GM21737 (cell line): ENCODE results near the gene STON2.

Source experiments
- ATAC-seq: cut with Tn5 transposase; IDR thresholded peaks from one replicate; pipeline ENCODE4 v1.9.1; 2021; ENCODE audit warnings: mild to moderate bottlenecking, moderate library complexity; ENCODE audit not compliant: unreplicated experiment

STON2 gene

DNA sequence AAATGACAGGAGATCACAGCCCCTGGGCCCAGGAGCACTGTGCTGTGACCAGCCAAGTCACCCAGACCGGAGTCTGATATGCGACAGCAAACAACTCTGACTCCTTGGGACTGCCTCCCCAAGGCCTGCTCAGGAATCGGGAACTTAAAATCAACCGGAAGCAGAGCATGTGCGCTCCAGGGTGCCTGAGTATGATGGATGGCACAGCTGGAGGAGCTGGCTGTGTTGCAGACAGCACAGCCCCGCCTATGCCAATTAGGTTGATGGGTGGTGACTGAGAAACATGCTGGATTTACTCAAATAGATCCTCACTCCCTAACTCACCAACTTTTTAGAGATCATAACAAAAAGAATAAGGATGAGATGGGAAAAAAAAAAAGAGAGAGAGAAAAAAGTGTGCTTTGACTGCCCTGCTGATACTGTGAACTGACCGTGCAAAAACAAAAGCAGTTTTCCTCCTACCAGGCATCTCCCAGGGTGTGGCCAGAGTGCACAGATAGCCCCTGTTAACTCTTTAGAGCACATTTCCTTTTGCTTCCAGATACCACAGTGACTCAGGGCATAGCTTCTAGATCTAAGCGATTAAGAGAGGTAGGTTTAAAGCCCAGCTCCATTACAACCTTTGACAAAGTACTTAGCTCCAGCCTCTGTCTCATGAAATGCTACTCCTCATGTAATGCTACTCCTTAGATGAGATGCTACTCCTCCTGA lies 27.4 kb upstream of the STON2 start:
- ATAC-seq, result no peak

DNA sequence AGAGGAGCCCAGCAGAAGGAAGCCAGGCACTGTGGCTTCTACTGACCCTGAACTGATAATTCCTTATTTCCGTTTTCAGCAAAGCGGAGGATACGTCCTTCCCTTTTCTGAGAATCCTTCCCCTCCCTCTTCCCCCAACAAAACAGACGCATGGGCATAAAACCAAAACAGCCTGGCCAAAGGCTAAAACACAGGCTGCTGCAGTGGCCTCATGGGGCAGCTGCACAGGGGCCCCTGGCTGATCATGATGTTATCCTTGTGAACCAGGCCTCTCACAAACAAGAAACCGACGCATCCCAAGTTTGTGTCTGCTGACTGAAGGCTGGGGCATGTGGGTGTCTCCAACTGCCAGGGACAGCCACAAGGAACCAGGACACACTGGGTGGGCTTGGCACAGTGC lies 23.4 kb upstream of the STON2 start:
- ATAC-seq, result no peak

DNA sequence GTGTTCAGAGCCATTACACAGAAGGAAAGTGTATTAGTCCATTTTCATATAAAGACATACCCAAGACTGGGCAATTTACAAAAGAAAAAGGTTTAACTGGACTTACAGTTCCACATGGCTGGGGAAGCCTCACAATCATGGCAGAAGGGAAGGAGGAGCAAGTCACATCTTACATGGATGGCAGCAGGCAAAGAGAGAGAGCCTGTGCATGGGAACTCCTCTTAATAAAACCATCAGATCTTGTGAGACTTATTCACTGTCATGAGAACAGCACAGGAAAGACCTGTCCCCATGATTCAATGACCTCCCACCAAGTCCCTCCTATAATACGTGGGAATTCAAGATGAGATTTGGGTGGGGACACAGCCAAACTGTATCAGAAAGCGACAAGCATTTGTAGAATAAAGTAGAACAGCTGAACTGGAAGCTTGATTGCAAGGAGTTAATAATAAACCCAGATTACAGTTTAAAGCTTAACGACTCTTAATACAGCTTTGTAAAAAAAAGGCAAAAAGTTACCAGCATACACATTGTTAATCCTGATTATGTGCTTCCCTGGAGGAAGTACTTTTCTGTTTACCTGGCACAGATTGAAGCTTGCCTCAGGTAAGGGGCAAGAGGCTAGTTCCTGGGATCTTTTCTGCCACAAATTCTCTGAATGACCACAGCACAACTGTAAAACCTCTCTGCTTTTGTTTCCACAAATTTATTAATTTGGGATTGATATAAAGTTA lies 18.1 kb upstream of the STON2 start:
- ATAC-seq, result no peak

DNA sequence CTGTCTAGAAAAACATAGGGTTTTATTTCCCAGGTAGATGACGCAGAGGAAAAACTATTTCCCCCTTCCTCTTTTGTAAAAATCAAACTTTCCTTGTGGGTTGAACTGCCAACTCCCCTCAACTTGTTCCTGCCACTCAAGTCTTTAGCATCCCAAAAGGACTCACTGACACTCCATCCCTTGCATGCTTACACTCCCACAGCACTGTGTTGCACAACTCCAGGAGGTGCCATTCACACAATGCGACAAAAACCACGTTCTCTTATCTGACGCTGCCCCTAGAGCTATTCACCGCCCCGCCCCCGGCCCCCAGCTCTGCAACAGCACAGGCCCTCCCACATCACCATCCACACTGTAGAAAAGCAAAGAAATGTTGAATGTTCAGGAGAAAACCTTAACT lies 16.9 kb upstream of the STON2 start:
- no peak for ATAC-seq

DNA sequence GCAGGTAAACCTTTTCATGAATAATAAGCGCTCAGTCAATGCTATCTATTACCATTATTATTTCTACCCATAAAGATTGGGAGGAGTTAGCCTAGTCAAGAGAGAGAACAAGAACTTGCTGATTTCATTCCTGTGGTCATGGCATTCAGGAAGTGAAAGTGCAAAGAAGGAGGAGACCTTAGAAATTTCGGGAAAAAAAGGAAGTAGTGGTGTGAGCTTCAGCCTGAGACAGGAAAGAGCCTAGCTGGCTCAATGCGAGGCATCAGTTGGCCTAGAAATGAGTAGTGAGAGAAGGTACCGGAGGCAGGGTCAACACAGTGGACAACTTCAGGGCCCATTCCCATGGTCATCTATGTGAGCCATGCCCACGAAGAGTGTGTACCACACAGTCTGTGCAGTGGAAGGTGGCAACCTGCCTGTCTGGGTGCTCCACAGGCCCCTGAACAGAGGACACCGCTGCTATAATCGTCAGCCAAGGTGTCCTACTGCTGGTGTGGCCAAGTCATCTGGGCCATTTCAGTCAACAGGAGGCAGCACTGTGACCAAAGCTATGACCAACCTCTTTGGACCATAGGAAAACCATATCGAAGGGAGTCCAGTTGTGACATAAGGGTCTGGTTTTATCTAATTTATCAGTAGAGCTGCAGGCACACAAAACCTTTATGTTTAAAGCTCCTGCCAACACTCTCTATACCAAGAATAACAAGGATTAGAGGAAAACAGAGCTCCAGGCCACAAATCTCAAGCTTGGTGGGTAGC lies 16.2 kb upstream of the STON2 start:
- no peak for ATAC-seq

DNA sequence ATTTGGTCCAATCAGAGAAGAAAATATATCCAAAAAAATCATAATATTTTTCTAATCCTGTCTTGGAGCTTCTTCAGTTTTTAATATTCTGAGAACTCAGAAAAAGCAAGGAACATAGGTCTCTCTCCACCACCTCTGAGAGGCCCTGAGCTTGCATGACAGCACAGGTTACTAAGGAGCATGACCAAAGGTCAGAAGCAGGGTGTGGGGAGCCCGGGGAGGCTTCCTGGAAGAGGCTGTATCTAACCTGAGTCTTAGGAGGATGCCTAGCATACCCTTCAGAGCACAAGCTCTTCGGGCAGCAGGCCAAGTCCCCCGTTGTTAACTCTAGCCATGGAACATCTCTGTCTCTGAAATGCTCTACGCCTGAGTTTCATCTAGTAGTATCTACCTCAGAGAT lies 15.7 kb upstream of the STON2 start:
- no peak for ATAC-seq

DNA sequence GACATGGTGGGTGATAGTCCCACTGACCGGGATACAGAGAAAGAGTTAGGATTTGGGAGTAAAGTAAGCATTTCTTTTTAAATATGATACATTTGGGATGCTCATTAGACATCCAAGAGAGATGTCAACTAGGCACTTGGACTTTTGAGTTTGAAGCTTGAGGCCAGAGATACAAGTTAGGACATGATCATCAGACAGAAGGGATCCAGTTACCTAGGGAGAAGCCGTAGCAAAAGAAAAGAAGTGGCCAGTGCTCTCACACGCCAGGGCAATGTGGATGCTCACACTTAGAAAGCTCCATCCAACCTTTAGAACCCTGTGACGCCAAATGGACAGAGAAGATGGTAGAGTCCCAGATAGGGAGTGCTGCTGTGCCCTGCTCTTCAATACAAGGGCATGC lies 14.0 kb upstream of the STON2 start:
- no peak for ATAC-seq

DNA sequence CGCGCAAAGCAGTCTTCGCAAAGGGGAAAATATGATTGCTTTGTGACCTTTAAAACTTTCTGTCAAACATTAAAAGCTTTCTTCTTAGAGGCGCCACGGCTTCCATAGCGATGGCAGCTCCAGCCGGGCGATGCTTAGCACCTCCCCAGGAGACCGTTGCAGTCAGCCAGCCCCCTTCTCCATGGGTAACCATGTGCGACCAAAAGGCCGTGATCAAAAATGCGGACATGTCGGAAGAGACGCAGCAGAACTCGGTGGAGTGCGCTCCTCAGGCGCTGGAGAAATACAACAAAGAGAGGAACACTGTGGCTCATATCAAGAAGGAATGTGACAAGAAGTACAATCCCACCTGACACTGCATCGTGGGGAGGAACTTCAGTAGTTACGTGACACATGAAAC lies 12.7 kb upstream of the STON2 start:
- no peak for ATAC-seq

DNA sequence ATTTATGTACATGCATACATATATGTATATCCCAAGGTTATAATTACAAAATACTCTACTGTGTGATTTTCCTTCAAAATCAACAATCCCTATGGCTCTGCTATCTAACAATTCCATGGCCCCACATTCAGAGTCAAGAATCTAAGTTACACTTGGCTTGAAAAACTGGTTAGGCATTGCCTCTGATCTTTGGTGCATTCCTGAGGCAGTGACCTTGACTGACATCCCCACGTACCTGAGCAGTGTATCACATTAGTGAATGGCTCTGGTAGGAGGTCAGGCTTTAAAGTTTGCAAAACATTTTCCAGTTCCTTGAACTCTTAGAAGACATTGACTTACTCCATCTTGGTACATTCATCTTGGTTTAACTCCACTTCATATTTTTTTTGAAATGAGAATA lies 8.5 kb upstream of the STON2 start:
- ATAC-seq, result no peak

DNA sequence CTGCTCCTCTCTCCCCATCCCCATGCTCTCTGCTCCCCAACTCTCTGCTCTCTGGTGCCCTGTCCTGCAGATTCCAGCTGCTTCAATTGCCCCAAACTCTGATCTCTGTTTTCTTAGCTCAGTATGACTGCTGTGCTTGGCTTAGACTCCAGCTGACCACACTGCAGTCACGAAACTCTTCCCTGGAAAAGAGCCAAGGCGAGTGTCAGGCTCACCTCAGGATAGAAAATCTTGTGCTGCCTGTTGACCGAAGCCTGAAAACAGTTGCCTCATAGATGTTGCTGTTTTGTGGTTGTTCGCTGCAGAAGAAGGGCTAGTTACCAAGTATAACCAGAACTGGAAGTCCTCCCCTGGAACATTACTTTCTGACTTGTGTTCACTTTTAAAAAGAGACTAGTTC lies 6.7 kb upstream of the STON2 start:
- ATAC-seq, result no peak

DNA sequence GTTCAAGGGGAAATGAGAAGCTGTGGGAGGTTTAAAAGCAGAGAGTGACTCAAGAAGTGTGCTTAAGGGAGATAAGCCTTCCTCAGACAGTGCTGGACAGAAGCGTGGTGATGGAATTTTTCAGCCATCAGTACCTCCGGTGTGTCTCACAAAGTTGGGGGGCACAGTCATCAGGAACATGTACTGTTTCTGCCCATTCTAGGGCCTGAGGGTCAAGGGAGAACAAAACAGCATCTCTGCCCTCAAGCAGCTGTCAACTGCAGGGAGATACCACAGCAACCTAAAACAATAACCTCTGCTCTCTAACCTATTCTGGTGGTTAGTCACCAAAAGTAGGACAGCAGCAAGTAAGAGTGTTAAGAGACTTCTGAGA lies 2.0 kb upstream of the STON2 start:
- ATAC-seq, result no peak

DNA sequence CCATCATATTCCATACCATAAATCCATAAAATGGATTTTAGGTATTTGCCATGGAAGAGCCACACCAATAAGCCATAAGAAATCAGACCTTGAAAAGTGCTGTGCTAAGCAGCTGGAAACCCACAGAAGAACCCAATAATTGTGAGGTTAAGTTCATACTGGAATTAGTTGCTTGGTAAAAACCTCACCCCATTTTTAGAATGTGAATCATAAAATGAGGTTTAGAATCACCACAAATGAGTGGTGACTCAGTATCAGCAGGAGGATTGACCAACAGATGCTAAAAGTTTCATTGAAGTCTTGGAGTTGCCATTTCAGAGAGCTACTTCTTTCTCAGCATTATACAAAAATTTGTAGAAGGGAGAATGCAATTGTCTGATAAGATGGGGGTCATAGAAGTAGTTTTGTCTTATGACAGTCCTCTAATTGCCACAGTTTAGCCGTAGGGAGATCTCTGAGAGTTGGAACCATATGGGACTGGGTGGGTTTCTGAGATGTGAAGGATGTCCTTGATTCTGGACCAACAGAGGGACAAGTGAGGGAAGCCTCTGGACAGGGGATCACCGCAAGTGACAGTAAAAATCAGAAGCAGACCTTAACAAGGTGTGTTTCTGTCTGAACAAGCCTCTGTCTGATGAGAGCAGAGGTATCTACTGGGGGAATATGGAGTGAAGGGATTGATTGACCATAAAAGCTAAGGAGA lies 1.4 kb upstream of the STON2 start:
- no peak for ATAC-seq

DNA sequence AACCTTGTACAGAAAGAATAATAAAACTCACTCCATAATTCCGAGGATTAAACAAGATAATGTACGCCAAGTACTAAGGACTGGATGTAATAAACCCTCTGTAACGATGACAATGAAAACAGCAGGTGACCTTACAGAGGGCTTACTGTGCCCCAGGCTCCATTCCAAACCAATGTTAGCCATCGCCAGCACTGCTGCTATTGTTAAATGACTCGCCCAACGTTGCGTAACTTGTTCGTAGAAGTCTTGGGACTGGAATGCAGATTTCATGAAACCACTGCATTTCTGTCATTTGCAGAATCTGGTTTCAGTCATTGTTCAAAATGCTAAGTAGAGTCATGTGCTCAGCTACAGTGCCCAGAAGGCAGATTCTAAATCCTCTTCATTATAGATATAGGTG lies 728 bp upstream of the STON2 start:
- no peak for ATAC-seq

DNA sequence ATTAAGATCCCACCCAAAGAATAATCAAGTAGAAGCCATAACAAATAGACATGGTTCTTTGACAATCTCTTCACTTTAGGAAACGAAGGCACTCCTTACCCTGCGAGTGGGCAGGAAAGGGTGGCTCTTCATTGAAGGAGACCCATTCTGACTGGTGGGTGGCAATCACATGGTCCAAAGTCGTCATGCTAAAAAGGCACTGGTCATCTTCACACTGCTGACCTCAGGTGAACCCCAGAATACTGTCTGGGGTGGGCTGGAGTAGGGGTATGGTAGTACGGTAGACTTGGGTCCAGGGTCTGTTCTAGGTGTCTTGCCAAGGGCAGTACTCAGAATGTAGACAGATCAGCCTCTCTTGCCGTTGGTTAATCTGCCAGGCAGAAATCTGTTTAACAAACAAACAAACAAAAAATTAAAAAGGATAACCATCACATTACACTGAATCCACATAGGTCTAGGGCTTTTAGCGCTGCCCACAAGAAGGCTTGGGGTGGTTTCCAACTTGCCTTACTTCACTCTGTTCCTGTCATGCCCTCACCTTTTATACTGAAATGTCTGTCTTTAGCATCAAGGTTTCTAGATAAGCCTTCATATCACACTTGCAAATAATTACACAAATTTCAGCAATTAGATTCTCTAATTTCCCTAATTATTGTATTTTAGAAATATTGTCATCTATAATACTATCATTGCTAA lies 1.8 kb downstream of the STON2 start:
- ATAC-seq, result no peak

DNA sequence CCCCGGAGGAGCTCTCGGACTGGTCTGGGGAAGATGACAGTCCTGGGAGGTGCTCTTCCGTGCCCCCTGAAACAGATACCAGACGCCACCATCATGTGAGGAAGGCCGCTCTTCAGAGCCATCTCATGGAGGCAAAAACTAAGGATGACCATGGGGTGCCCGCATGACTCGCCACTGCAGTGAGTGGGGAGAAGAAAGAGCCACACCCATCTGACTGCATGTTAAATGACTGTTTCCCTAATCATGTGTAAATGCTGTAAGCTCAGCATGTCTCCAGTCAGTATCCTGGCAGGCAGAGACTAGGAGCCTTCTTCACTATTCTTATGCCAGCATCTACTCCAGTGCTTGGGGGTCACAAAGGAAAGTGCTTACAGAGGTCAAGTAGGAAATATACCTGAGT lies 4.0 kb downstream of the STON2 start:
- no peak for ATAC-seq

DNA sequence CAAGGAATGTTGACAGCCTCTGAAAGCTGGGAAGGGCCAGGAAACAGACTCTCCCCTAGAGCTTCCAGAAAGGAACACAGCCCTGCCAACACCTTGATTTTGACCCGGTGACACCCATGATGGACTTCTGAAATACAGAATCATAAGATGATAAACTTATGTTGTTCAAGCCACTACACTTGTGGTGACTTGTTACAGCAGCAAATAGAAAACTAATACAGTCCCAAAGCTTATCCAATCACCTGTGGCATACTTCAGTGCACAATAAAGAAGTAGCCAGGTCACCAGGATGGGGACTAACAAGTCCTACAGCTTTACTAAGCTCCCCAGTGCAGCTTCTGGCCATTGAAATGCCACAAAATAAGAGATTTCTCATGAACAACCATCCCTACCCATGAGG lies 5.4 kb downstream of the STON2 start:
- no peak for ATAC-seq

DNA sequence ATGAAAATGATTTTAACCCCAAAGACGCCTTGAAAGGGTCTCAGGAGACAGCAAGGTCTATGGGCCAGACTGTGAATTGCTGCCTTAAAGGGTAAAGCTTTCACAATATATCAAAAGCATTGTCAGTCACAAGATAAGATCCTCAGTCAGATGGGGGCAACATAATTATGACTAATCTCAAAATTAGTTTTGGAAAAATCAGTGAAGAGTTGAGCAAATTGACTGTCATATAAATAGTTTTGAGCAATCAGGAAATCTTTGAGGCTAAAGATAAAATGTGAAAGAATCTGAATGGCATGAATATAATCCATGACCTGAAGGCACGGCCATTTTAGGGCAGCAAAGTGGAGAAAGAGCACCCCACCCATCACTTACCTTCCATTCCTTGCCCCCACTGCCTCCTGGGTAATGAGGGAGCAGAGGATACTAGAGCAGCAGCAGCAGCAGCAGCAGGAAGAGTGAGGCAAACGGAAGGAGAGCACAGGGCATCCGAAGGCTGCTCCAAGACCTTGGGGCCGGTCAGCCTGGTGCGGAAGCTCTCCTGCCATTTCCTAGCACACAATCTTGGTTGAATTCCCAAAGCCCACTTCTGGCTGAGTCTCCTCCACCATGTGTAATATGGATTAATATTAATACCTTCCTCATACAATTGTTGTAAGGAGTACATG lies 7.0 kb downstream of the STON2 start:
- no peak for ATAC-seq

DNA sequence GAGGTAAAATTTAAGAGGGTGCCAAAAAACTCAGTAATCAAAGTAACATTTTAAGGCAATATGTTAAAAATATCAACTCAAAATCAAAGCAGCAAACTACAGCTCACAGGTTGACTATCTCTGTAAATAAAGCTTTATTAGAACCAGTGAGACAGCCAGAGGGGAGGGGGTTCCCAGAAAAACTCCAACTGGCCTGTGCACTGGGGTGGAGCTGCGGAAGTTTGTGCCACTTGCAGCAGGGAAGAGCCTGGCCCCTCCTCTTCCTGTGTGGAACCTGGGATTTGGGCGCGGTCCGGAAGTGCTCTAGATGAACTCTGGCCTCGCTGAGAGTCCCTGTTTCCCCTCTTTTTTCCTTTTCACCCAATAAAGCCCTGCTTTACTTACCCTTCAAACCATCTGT lies 8.1 kb downstream of the STON2 start:
- no peak for ATAC-seq

DNA sequence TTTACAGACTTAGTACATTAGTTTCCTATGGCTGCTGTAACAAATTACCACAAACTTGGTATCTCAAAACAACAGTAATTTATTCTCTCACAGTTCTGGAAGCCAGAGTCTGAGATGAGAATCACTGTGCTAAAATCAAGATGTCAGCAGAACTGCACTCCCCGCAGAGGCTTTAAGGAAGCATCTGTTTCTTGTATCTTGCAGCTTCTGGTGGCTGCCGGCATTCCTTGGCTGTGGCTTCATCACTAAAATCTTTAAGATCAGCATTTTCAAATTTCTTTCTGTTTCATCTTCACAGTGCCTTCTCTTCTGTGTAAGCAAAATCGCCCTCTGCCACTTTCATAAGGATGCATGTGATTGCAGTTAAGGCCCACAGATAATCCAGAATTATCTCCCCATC lies 9.4 kb downstream of the STON2 start:
- no peak for ATAC-seq

DNA sequence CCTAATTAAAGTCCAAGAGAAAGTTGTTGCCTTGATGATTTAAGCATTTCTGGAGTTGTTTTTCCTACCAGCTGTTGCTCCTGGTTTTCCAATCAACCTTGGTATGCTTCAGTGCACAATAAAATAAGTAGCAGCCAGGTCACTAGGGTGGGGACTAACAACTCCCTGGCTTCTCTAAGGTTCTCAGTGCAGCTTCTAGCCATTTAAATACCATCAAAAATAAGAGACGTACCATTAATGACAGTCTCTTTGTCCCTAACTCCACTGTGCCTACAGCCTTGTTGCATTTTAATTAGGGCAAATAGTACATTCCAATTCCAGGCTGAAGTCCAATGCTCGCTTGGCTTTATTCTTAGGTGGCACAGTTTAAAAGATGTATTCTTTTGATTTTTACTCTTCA lies 11.8 kb downstream of the STON2 start:
- ATAC-seq, result no peak
